AG04450 (cell line): ENCODE measurements around the gene UBE2I. TPM values are rescaled to one million over a fixed set of nuclear protein-coding genes. Genes with fewer than 3 reads are reported as not detected.

Experiments used
- CTCF ChIA-PET: fragments of 300-600, 350-600 bp; formaldehyde crosslinking; extraction: SDS; loops from one replicate; lab custom pipeline; 2022; ENCODE audit warnings: antibody characterized with exemption, inconsistent platforms; lab: Charles Lee
- POLR2A ChIA-PET: fragments of 350-600 bp; formaldehyde crosslinking; extraction: SDS; loops from one replicate; lab custom pipeline; 2021; ENCODE audit warnings: antibody characterized with exemption, inconsistent platforms; lab: Yijun Ruan, JAX
- DNase-seq: peaks from one replicate; pipeline ENCODE4 v3.0.0-alpha.2; 2011; ENCODE audit warnings: low read depth, low spot score
- H3K27ac ChIP-seq: one replicate; pipeline ENCODE4 v1.5.1; 2012; ENCODE audit warnings: low read depth, low read length, control low read depth
- H3K27me3 ChIP-seq: one replicate; pipeline ENCODE4 v1.6.0; 2012; ENCODE audit warnings: low read length; ENCODE audit not compliant: control insufficient read depth, insufficient read depth
- H3K4me3 ChIP-seq: 2 replicates; pipeline ENCODE4 v1.5.1; 2011; ENCODE audit warnings: mild to moderate bottlenecking, low read depth, low read length, control low read depth
- H3K9me3 ChIP-seq: 2 replicates; pipeline ENCODE4 v1.5.1; 2012; ENCODE audit warnings: low read length; ENCODE audit not compliant: control insufficient read depth, insufficient read depth
- polyA plus RNA-seq: library from polyadenylated mRNA; depleted of rRNA; stranded (reverse); fragments of >200 nt; gene quantifications from 2 replicates; pipeline ENCODE4 v1.2.3, GENCODE V29; 2011
- TF ChIP-seq, protein P1 (sequence below): IDR thresholded peaks from 2 replicates; pipeline ENCODE4 v1.5.1; 2011; ENCODE audit warnings: low read depth, low read length, control low read depth, inconsistent platforms

UBE2I gene
- polyA plus RNA-seq, 1 experiment: 165 TPM

GRCh38 chr16:1313721-1314369, 4.4 kb downstream of the UBE2I start:
- Histone ChIP-seq H3K4me3 (no peak overlapping the region), H3K27ac (no peak overlapping the region), H3K9me3 (no peaks in the 10 kb centered on the region; the same call in 1 of the 2 replicates), H3K27me3 (no peaks in the 10 kb centered on the region)
- CTCF ChIA-PET: no interaction called here
- no peak for DNase-seq
- POLR2A ChIA-PET: no interaction called here
- TF ChIP-seq, protein P1, sequence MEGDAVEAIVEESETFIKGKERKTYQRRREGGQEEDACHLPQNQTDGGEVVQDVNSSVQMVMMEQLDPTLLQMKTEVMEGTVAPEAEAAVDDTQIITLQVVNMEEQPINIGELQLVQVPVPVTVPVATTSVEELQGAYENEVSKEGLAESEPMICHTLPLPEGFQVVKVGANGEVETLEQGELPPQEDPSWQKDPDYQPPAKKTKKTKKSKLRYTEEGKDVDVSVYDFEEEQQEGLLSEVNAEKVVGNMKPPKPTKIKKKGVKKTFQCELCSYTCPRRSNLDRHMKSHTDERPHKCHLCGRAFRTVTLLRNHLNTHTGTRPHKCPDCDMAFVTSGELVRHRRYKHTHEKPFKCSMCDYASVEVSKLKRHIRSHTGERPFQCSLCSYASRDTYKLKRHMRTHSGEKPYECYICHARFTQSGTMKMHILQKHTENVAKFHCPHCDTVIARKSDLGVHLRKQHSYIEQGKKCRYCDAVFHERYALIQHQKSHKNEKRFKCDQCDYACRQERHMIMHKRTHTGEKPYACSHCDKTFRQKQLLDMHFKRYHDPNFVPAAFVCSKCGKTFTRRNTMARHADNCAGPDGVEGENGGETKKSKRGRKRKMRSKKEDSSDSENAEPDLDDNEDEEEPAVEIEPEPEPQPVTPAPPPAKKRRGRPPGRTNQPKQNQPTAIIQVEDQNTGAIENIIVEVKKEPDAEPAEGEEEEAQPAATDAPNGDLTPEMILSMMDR: no peak

DNA sequence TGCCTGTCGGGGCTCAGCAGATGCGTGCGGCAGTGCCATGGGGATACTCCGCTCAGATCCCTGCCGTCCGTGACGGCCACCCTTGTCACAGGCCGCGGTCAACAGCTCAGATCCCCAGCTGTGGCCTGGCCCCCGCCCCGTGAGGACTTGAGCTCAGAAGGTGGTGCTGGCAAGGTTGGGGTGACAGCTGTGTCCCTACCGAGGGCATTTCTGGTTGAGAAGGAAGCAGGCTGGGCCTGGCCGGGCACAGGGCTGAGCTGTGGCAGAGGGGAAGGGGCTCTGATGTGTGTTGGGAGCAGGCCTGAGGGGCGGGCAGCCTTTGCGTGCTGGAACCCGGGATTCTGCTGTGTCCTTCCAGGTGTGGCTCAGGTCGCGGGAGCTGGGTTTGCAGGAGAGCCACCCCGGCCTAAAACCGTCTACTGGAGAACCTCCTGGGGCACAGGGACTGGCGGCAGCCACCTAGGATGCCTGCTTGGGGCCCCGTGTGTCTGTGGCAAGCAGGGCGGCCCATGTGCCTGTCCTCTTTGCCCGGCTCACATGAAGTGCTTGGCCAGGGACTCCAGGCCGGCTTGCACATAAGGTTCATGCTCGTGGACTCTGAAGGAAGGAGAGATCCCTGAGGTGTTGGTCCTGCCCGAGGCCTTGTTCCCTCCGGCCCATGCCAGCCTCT, 5.1 kb downstream of the UBE2I start:
- H3K9me3 ChIP-seq: no peaks in the 10 kb centered on the region; the same call in 1 of the 2 replicates
- TF ChIP-seq, protein P1: no peak
- no peak overlapping the region for H3K4me3 ChIP-seq
- DNase-seq: no peak
- H3K27me3 ChIP-seq: no peaks in the 10 kb centered on the region
- ChIA-PET CTCF (no interaction called here), POLR2A (no interaction called here)
- no peak overlapping the region for H3K27ac ChIP-seq

DNA sequence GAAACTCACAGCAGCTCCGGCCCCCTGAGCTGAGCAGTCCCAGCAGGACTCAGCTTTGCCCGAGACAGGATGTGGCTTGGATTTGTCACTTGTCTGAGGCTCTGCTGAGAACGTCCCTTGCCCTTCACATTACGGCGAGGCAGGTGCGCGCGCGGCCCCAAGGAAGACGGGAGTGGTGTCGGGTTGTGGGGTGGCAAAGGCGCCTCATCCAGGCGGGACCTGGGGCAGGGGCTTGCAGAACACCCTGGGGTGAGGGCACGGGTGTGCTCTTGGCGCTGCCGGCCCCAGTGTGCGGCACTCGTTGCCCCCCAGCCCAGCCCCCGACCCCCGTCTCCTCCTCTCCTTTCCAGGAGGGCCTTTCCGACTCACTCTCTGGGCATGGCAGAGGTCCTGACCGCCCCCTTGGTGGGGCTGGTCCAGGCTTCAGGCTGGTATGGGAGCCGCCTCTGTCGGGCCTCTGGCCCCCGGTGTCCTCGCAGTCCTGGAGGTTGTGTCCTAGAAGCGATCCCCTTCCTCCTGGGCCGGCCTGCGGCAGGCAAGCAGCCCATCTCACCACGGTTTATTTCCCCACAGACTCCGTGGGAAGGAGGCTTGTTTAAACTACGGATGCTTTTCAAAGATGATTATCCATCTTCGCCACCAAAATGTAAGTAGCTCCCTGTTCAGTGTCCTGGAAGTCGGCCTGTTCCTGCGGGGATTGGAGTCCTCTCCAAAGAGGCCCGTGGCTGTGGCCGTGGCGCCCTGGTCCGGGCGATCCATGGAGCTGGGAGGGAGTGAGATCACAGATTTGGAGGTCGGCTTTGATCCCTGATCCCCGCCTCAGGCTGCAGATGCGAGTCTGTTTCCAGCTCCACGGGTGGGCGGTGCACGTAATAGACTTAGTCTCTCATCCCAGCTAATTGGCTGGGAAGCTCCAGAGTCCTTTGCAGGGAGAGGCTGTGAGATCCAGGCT, 5.9 kb downstream of the UBE2I start:
- Histone ChIP-seq H3K27ac (no peak overlapping the region), H3K27me3 (no peaks in the 10 kb centered on the region), H3K9me3 (no peaks in the 10 kb centered on the region; the same call in 1 of the 2 replicates), H3K4me3 (no peak overlapping the region)
- no peak for DNase-seq
- POLR2A ChIA-PET: interaction anchor here (0.6 kb wide), 1 partner anchor 11 kb away, joined by 3 read pairs; no protein-coding TSS in a partner anchor
- CTCF ChIA-PET: no interaction called here
- TF ChIP-seq, protein P1: no peak

- POLR2A ChIA-PET: interaction anchor here (0.6 kb wide), 1 partner anchor 10 kb away, joined by 3 read pairs; no protein-coding TSS in a partner anchor
- TF ChIP-seq, protein P1: no peak
- Histone ChIP-seq H3K4me3 (no peak overlapping the region), H3K27me3 (no peaks in the 10 kb centered on the region), H3K27ac (no peak overlapping the region), H3K9me3 (no peaks in the 10 kb centered on the region; the same call in 1 of the 2 replicates)
- no peak for DNase-seq
- CTCF ChIA-PET: no interaction called here
Measured at GRCh38 chr16:1316033-1316405, 6.6 kb downstream of the UBE2I start.
